Bone marrow (tissue), 2 donors: Measurements from ENCODE around the gene NSUN5.
"Not testable (repeated sequence)": the region's sequence is repeated elsewhere in the genome, so short reads cannot be mapped to it uniquely, and the experiment has no call there.

Source experiments
- DNase-seq, 2 donors: peaks; one replicate each; lab custom pipeline; 2025; lab: John Stamatoyannopoulos, UW

Gene NSUN5

GRCh38 chr7:73308665-73309214 lies at the start of gene NSUN5:
Gene NSUN5, minus strand, starts transcription at chr7:73308826. Its CDS starts 36 bp downstream, at chr7:73308790.
- DNase-seq = peak; percentile 60 to 76

DNA sequence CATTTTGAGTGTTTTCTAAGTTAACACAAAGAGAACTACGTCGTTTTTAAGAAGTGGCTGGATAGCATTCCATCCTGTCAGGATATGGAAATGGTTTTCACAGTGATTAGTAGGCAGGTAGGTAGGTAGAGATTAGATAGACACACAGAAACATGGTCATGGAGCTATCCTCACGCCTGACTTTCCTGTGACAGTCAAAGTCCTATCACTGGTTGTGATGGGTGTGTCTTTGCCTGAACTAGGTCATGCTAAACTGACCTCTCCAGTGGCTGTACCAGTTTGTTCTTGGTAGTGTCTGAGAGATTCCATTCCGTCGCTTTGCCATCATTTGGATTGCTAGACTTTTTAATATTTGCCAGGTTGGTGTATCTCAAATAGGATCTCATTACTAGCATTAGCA lies 47.5 kb upstream of the NSUN5 start:
- DNase-seq = no peak

- DNase-seq = no peak
Measured at GRCh38 chr7:73354821-73355220, 46.2 kb upstream of the NSUN5 start.

DNA sequence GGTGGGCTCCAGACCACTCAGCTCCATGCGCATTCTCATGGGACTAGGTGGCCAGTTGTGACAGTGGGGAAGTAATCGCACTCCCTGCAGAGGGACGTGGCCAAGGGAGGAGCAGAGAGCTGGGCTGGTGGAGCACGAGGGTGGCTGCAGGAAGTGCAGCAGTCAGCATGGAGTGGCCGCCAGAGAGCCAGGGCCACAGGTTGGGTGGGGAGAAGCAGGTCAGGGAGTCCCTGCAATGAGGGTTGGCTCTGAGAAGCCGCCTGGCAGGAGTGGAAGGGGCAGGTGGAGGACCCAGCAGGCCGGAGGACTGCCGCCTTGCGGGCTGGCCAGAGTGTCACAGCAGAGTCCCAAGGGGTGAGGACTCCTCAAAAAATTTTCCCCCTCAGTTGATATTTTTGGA lies 45.6 kb upstream of the NSUN5 start:
- DNase-seq = no peak

- no peak for DNase-seq
Measured at GRCh38 chr7:73353243-73353642, 44.6 kb upstream of the NSUN5 start.

DNA sequence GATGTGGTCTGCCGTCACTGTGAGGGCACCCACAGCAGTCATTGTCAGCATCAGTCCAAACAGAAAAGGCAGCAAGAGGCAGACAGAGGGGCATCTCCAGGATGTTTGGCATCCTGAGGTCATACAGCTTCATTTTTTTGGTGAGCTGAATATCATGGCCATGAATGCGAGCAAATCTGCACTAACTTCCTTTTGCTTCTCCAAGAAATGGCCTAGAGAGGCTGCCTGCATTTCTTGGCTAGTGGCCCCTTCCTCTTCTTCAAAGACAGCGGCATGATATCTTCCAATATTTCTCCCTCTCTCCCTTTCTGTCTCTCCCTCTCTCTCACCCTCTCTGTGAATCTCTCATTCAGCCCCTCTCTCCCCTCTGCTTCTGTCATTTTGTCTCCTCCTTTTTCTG lies 44.2 kb upstream of the NSUN5 start:
- no peak for DNase-seq

DNA sequence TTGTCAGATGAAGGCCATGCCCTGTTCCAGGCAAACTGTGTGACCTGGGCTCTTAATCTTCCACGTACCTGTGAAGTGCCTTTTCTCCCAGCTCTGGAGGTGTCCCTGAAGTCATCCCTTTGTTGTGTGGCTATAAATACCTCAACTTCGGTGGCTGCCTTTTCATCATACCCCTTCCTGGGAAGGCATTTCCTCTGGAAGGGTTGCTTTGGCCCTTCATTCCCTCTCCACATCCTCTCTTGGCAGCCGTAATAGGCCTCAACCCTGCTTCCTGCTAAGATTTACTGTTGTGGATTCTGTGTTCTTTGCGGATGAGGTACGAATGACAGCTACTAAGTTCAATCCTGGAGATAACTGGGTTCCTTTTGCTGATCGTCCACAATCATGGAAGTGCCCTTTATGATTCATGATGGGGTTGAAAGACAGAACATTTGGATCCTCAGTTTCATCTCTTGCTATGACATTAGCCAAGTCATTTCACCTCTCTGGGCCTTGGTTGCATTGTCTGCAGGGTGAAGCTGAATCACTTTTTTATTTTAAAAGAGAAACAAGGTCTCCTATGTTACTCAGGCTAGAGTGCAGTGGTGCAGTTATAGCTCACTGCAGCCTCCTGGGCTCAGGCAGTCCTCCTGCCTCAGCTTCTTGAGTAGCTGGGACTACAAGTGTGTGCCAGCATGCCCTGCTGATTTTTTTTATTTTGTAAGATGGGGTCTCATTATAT lies 43.0 kb upstream of the NSUN5 start:
- DNase-seq = no peak

GRCh38 chr7:73350306-73351068 lies 41.9 kb upstream of the NSUN5 start:
- DNase-seq = no peak

GRCh38 chr7:73349763-73350162 lies 41.1 kb upstream of the NSUN5 start:
- no peak for DNase-seq

DNA sequence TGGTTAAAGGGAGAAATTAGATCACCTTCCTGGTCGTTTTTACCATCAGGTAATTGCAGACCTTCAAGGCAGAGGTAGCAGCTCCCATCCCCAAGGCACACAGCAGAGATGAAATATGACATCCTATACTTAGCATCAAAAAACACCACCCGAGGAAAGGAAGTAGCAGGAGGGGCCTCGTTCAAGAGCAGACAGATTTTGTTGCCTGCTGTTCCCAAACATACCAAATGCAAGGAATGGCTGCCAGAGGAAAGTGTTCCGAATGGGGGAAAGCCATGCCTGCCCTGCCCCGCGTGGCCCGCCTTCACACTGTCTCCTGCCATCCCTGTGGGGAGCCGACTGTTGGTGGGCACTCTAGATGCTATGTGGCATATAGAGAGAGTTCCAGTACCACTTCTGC lies 37.3 kb upstream of the NSUN5 start:
- DNase-seq = no peak

DNA sequence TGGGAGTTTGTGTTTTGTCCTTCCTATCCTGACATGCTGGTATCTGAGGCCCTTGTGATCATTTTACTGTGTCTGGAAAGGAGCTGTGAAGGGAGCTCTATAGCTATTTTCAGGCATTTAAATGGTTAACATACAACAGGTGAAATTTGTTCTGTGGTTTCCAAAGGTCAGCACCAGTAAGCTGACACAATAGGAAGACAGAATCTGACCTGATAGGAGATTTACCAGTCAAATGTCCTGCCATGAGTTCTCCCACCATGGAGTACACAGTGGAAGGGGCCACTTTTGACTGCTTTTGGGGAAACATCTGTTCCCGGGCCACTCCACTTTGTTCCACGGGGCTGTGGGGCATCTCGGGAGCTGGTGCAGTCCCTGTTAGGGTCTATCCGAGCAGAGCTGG lies 36.9 kb upstream of the NSUN5 start:
- DNase-seq = no peak

GRCh38 chr7:73343671-73344380 lies 35.2 kb upstream of the NSUN5 start:
- DNase-seq = no peak

GRCh38 chr7:73342645-73343044 lies 34.0 kb upstream of the NSUN5 start:
- no peak for DNase-seq

DNA sequence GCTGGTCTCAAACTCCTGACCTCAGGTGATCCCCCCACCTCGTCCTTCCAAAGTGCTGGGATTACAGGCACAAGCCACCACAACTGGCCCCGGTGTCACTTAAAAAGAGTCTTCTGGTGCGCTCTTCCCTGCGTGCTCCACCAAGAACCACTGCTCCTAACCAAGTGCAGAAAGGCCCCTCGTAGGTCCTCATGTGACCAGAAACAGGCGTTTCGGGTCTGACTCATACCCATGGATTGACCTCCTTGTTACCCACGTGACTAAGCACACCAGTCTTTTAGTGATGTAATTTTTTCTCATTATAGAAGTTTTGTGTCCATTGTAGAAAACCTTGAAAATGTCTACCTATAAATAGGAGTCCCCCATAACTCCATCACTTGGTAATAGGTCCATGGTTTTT lies 33.3 kb upstream of the NSUN5 start:
- no peak for DNase-seq

DNA sequence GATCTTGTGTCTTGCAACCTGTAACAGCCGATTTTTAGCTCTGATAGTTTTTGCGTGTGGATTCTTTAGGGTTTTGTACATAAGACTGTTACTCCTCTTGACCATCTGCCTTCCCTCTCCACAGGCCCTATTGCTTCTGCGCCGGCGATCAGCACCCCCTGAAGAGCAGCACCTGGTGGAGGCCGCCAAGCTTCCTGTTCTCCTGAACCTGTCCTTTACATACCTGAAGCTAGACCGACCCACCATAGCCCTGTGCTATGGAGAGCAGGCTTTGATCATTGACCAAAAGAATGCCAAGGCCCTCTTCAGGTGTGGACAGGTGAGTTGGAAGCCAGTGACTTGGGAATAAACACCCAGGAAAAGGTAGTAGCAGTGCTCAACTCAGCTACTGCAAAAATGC lies 31.9 kb upstream of the NSUN5 start:
- DNase-seq = no peak

DNA sequence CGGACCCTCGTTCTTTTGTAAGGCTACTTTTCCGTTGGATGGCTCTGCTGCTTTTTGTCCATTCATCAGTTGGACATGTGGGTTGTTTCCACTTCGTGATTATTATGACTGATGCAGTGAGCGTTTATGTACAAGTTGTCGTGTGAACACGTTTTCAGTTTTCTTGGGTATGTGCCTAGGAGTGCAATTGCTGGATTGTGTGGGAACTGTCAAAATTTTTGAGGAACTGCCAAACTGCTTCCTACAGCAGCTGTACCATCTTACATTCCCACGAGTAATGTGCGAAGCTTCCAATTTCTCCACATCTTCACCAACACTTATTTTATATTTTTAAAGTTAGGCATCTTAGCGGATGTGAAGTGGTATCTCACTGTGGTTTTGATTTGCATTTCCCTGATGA lies 29.7 kb upstream of the NSUN5 start:
- no peak for DNase-seq

GRCh38 chr7:73332447-73332846 lies 23.8 kb upstream of the NSUN5 start:
- no peak for DNase-seq

GRCh38 chr7:73330772-73331171 lies 22.1 kb upstream of the NSUN5 start:
- no peak for DNase-seq

DNA sequence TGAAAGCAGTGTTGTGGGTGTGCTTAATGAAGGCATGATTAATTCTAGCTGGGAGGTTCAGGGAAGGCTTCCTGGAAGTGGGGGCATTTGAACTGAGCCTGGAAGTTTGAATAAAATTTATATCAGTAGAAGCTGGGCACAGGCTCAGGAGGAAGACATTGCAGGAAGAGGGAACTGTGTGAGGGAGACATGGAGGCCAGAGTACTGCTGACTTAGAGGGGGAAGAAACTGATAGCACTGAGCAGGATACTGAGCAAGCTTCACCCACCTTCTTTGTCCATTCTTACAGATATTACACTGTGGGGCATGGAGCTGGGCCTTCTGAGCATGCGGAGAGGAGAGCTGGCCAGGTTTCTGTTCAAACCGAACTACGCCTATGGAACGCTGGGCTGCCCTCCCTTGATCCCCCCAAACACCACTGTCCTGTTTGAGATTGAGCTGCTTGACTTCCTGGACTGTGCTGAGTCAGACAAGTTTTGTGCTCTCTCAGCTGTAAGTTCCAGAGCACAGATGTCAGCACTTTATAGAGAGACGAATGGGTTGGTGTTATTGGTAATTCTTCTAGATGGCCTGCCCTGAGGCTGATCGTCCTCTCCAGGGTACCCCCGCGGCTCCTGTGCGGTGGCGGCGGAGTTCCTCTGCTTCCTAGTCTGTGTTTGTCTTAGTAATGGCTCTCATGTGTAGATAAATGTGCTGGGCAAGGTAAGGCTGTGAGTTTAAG lies 21.4 kb upstream of the NSUN5 start:
- DNase-seq = peak in 1 of 2 donors; percentile 33

DNA sequence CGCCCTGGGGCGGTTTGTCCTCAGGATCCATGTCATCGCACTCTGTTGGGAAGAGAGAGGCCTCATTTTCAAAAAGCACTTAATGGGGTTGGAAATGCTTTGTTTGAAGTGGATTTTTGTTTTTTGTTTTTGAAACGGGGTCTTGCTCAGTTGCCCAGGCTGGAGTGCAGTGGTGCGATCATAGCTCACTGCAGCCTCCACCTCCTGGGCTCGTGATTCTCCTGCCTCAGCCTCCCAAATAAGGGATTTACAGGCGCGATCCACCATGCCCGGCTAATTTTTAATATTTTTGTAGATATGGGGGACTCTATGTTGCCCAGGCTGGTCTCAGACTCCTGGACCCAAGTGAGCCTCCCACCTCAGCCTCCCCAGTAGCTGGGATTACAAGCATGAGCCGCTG lies 20.1 kb upstream of the NSUN5 start:
- no peak for DNase-seq

- not testable (repeated sequence) for DNase-seq
Measured at GRCh38 chr7:73327922-73328321, 19.3 kb upstream of the NSUN5 start, which contains the start of the genes FKBP6 and TRIM50. Gene FKBP6, plus strand, starts transcription at chr7:73328161. Its CDS starts 268 bp downstream, at chr7:73328429. Gene TRIM50, minus strand, starts transcription at chr7:73328082. Its CDS starts 3,295 bp downstream, at chr7:73324787.

DNA sequence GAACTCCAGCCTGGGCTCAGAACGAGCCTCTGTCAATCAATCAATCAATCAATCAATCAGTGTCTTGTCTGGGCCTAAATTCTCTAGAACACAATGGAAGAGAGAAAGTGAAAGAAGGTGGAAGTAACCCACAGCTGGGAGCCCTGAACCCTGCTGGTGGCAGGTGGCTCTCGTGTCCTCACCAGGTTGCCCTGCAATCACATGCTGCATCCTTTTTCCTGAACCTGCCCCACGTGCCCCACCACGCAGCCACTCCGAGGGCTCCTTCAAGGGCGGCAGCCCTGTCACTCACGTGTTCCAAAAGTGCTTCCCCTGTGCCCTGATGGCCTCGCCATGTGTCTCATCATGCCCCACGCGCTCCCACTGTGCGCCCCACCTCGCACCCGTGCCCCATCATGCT lies 18.8 kb upstream of the NSUN5 start:
- DNase-seq = not testable (repeated sequence)
